B cell (primary cell): ENCODE results near the gene FMOD. TPM values are rescaled to one million over a fixed set of nuclear protein-coding genes. Genes with fewer than 3 reads are reported as not detected.

Source experiments
- ATAC-seq: fragments of 200-7000 bp; cut with Tn5 transposase; one replicate; pipeline ENCODE4 v1.10.0; 2021; ENCODE audit warnings: low read depth, mild to moderate bottlenecking, moderate number of reproducible peaks, moderate library complexity
- CTCF ChIA-PET: fragments of 350-600 bp; sonication (Branson Sonifier 250); formaldehyde crosslinking; loops from one replicate; lab custom pipeline; 2021; ENCODE audit warnings: antibody characterized with exemption, inconsistent platforms; lab: Charles Lee
- POLR2A ChIA-PET: fragments of 350-600 bp; sonication (Branson Sonifier 250); formaldehyde crosslinking; loops from one replicate; lab custom pipeline; 2021; ENCODE audit warnings: antibody characterized with exemption; lab: Charles Lee
- DNase-seq: peaks from one replicate; pipeline ENCODE4 v3.0.0; 2013
- H2AFZ ChIP-seq: 2 replicates; pipeline ENCODE4 v1.6.1; 2012; ENCODE audit warnings: mild to moderate bottlenecking, low read depth, low read length; ENCODE audit not compliant: insufficient read depth, poor library complexity, severe bottlenecking
- H3K27ac ChIP-seq, 2 donors: 1 replicate in 1 of 2; 2 replicates in 1 of 2; pipeline ENCODE4 v1.5.1; 2012 to 2013; ENCODE audit warnings: low read length in 2 of 2, mild to moderate bottlenecking in 2 of 2, moderate library complexity in 1 of 2
- H3K27me3 ChIP-seq, 4 experiments: fragments of 200-600 bp in 1 of 4; sonication (generic) in 1 of 4; replicated peaks in 1 of 4; 1 replicate in 2 of 4; 2 replicates in 2 of 4; pipeline versions ENCODE4 v1.6.1 to v1.7.0; 2013 to 2016; ENCODE audit warnings: low read length in 3 of 4, mild to moderate bottlenecking in 2 of 4, mixed read lengths in 1 of 4, moderate library complexity in 1 of 4; ENCODE audit not compliant: insufficient read depth in 4 of 4, control insufficient read depth in 3 of 4; ENCODE audit errors: control extremely low read depth in 1 of 4
- H3K36me3 ChIP-seq, 2 experiments: replicated peaks in 1 of 2; 1 replicate in 1 of 2; 2 replicates in 1 of 2; pipeline versions ENCODE4 v1.6.1 to v1.7.1; 2013; ENCODE audit warnings: low read length in 1 of 2; ENCODE audit not compliant: insufficient read depth in 2 of 2, control insufficient read depth in 1 of 2; ENCODE audit errors: control extremely low read depth in 1 of 2, extremely low read depth in 1 of 2
- H3K4me1 ChIP-seq, 2 donors: fragments of 200-600 bp in 1 of 2; sonication (generic) in 1 of 2; 1 replicate in 1 of 2; 2 replicates in 1 of 2; pipeline versions ENCODE4 v1.5.1 to v1.6.1; 2013 to 2017; ENCODE audit warnings: low read length in 2 of 2; ENCODE audit not compliant: control insufficient read depth in 2 of 2, insufficient read depth in 2 of 2
- H3K4me2 ChIP-seq: replicated peaks from 2 replicates; pipeline ENCODE3; 2012; ENCODE audit warnings: mild to moderate bottlenecking, low read depth, low read length; ENCODE audit not compliant: poor library complexity, severe bottlenecking
- H3K4me3 ChIP-seq, 5 experiments: fragments of 200-600 bp in 1 of 5; sonication (generic) in 1 of 5; 1 replicate in 3 of 5; 2 replicates in 2 of 5; pipeline versions ENCODE4 v1.5.1 to v1.7.0; 2011 to 2016; ENCODE audit warnings: low read length in 4 of 5, mild to moderate bottlenecking in 4 of 5, low read depth in 2 of 5, control low read depth in 1 of 5, moderate library complexity in 1 of 5; ENCODE audit not compliant: insufficient read depth in 1 of 5; ENCODE audit errors: control extremely low read depth in 1 of 5, extremely low read depth in 1 of 5
- H3K79me2 ChIP-seq: fragments of 200-600 bp; sonication (generic); one replicate; pipeline ENCODE4 v1.6.0; 2016; ENCODE audit warnings: low read length; ENCODE audit not compliant: control insufficient read depth, insufficient read depth
- H3K9ac ChIP-seq: fragments of 200-600 bp; sonication (generic); 2 replicates; pipeline ENCODE4 v1.6.1; 2017; ENCODE audit warnings: mild to moderate bottlenecking, low read length, moderate library complexity
- H3K9me3 ChIP-seq, 3 donors: one replicate each; pipeline versions ENCODE4 v1.6.1 to v1.7.1; 2013; ENCODE audit warnings: low read length in 2 of 3; ENCODE audit not compliant: control insufficient read depth in 2 of 3, insufficient read depth in 1 of 3; ENCODE audit errors: control extremely low read depth in 1 of 3
- H4K20me1 ChIP-seq: 2 replicates; pipeline ENCODE4 v1.6.0; 2012; ENCODE audit warnings: mild to moderate bottlenecking, low read length; ENCODE audit not compliant: insufficient read depth, control insufficient read depth, poor library complexity, severe bottlenecking
- H3K27ac Mint-ChIP-seq: one replicate; pipeline ENCODE4 v1.8.0; 2021; ENCODE audit warnings: mixed read lengths
- H3K27me3 Mint-ChIP-seq: one replicate; pipeline ENCODE4 v1.8.0; 2021; ENCODE audit warnings: mixed read lengths
- H3K4me1 Mint-ChIP-seq: one replicate; pipeline ENCODE4 v1.8.0; 2021; ENCODE audit warnings: mixed read lengths
- H3K4me3 Mint-ChIP-seq: one replicate; pipeline ENCODE4 v1.8.0; 2021; ENCODE audit warnings: mixed read lengths
- H3K9me3 Mint-ChIP-seq: one replicate; pipeline ENCODE4 v1.8.0; 2022; ENCODE audit warnings: mixed read lengths; ENCODE audit not compliant: insufficient read depth
- EZH2 ChIP-seq: IDR thresholded peaks from 2 replicates; pipeline ENCODE4 v1.6.1; 2012; ENCODE audit warnings: borderline replicate concordance, low read depth, mild to moderate bottlenecking, moderate library complexity, low read length; ENCODE audit not compliant: insufficient read depth, poor library complexity, severe bottlenecking
- WGBS: methylation state at CpG from one replicate; pipeline ENCODE4 v1.1.5; 2013; ENCODE audit warnings: missing lambda C conversion rate; ENCODE audit not compliant: insufficient coverage; 5-methylcytosine and 5-hydroxymethylcytosine counted together
- intact Hi-C: fragments of 100-400 bp; cut with micrococcal nuclease; formaldehyde crosslinking; loops from one replicate; pipeline ENCODE4 v1.10.0; 2022
- polyA plus RNA-seq: library from polyadenylated mRNA; depleted of rRNA; stranded (reverse); fragments of >200 nt; gene quantifications from 2 replicates; pipeline ENCODE4 v1.2.3, GENCODE V29; 2012
- total RNA-seq, 2 donors: library from RNA; stranded (reverse); fragments of 120-200 nt in 1 of 2; gene quantifications; 1 replicate in 1 of 2; 2 replicates in 1 of 2; pipeline versions ENCODE4 v1.2.3 to v1.2.4, GENCODE V29; 2013 to 2022
- TF ChIP-seq, protein P1 (sequence below): fragments of 200-600 bp; IDR thresholded peaks from one replicate; pipeline ENCODE4 v1.8.0; 2022; ENCODE audit warnings: antibody characterized with exemption, mild to moderate bottlenecking

FMOD gene
- total and polyA plus RNA-seq, 2 donors (not counting 1 experiment from before 2014, with no cell fraction given): not detected

DNA sequence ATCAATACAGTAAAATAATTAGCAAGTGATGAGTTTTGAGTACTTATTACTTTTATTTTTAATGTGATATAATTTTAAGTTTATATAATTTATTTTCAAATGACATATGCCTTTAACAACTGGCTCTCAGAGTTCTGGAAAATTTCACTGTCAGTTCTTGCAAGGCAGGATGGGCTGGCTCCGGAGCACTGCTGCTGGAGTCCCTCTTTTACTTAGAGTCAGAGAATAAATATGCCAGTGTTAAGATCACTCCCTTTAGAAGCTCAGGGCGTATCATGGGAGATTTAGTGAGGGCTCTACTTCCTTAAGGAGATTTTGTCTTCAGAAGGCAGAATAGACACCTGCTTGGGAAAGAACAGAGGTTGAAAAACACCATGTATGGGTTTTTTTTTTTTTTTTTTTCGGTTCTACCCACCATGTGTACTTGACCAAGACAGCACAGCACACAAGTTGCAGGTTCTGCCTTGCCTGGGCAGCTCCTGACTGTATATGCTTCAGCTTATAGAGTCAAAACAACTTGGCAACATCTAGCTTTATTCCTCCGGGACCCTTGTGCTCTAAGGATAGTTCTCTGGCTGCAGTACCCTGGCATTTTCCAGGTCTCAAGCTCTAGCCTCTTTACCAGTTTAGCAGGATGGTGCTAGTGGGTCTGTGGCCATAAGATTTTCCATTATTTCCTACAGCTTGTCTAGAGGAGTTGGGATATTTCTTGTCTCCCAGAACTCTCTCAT is 29.7 kb upstream of the FMOD start:
- Histone ChIP-seq H3K4me2 (peak overlapping the region; percentile 76), H3K4me1 (peaks cover 38 to 45% of the 10 kb centered on the region in 2 donors), H2AFZ (no peak overlapping the region), H3K36me3 (no peaks in the 10 kb centered on the region), H3K27ac (peak overlapping the region; percentile 73 to 82), H4K20me1 (no peaks in the 10 kb centered on the region), H3K9me3 (peaks cover 0 to 2% (median 0%) of the 10 kb centered on the region in 3 donors), H3K9ac (peak overlapping the region; percentile 60), H3K4me3 (peak overlapping the region in 2 of 5 experiments; percentile 34 to 49), H3K79me2 (no peaks in the 10 kb centered on the region), H3K27me3 (no peaks in the 10 kb centered on the region)
- no peaks in the 10 kb centered on the region for H3K27me3 Mint-ChIP-seq
- peak overlapping the region; percentile 76 for H3K27ac Mint-ChIP-seq
- peak overlapping the region; percentile 72 for H3K4me3 Mint-ChIP-seq
- peak; percentile 55 for ATAC-seq
- ChIA-PET POLR2A (interaction anchor here (0.6 to 1.6 kb wide), 6 partner anchors 29 to 93 kb away, joined by 3 to 11 read pairs (median 4); no protein-coding TSS in a partner anchor), CTCF (interaction anchor here (0.7 to 5.6 kb wide), 14 partner anchors 8 to 1459 kb away, joined by 3 to 59 read pairs (median 4); no protein-coding TSS in a partner anchor)
- intact Hi-C loops: loop anchor here (1.0 to 2.0 kb wide), 3 partner anchors 53 to 110 kb away; no protein-coding TSS in a partner anchor
- peaks cover 45% of the 10 kb centered on the region for H3K4me1 Mint-ChIP-seq
- 86% methylated on average over 2 of the region's 4 CpGs for WGBS
- no peaks in the 10 kb centered on the region for H3K9me3 Mint-ChIP-seq
- no peak for DNase-seq
- TF ChIP-seq, protein P1, sequence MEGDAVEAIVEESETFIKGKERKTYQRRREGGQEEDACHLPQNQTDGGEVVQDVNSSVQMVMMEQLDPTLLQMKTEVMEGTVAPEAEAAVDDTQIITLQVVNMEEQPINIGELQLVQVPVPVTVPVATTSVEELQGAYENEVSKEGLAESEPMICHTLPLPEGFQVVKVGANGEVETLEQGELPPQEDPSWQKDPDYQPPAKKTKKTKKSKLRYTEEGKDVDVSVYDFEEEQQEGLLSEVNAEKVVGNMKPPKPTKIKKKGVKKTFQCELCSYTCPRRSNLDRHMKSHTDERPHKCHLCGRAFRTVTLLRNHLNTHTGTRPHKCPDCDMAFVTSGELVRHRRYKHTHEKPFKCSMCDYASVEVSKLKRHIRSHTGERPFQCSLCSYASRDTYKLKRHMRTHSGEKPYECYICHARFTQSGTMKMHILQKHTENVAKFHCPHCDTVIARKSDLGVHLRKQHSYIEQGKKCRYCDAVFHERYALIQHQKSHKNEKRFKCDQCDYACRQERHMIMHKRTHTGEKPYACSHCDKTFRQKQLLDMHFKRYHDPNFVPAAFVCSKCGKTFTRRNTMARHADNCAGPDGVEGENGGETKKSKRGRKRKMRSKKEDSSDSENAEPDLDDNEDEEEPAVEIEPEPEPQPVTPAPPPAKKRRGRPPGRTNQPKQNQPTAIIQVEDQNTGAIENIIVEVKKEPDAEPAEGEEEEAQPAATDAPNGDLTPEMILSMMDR: no peak

DNA sequence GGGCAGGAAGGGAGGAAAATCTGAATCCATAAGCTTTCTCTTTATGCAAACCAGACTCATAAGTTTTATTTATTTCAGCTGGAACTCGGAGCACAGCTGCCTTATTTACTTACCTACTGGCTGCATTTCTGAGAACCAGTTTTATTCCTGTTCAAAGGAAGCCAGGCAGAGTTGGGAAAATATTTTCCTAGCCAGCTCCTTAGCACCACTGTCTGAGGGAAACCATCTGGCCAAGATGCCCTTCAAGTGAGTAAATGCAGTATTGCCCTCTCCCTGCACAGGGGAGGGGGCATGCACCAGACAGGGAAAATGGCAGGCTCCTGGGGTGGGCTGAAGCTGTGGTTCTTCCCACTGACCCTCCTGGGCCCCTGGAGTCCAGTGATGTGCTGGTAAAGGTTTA is 28.9 kb upstream of the FMOD start:
- intact Hi-C loops: loop anchor here (2.0 kb wide), 2 partner anchors 61 to 109 kb away; no protein-coding TSS in a partner anchor
- H4K20me1 ChIP-seq: no peaks in the 10 kb centered on the region
- no CpG with 5 or more reads among the region's 1 CpG for WGBS

More for the DNA sequence above, 28.9 kb upstream of the FMOD start:
- no peak for DNase-seq
- Histone ChIP-seq H3K9me3 (peaks cover 0 to 2% (median 0%) of the 10 kb centered on the region in 3 donors), H3K27me3 (no peaks in the 10 kb centered on the region), H3K9ac (no peak overlapping the region), H3K36me3 (no peaks in the 10 kb centered on the region), H3K27ac (peak overlapping the region in 1 of 2 donors; percentile 82), H3K4me3 (no peak overlapping the region), H3K4me1 (peaks cover 38 to 45% of the 10 kb centered on the region in 2 donors), H3K79me2 (no peaks in the 10 kb centered on the region), H2AFZ (no peak overlapping the region), H3K4me2 (peak overlapping the region; percentile 23)
- Mint-ChIP-seq H3K4me3 (no peak overlapping the region), H3K9me3 (no peaks in the 10 kb centered on the region), H3K27ac (peak overlapping the region; percentile 33), H3K4me1 (peaks cover 45% of the 10 kb centered on the region), H3K27me3 (no peaks in the 10 kb centered on the region)
- no peak for TF ChIP-seq EZH2
- TF ChIP-seq, protein P1: no peak
- no peak for ATAC-seq
- ChIA-PET POLR2A (interaction anchor here (0.6 to 1.1 kb wide), 2 partner anchors 10 to 27 kb away, joined by 3 read pairs; no protein-coding TSS in a partner anchor), CTCF (interaction anchor here (0.7 to 5.6 kb wide), 9 partner anchors 9 to 353 kb away, joined by 3 to 59 read pairs (median 5); no protein-coding TSS in a partner anchor)
